IPS-20b (cell line): Measurements from ENCODE around the gene PAK6.

Source experiments
- H3K27ac ChIP-seq: one replicate; pipeline ENCODE4 v1.5.1; 2013; ENCODE audit warnings: low read length
- H3K27me3 ChIP-seq: 2 replicates; pipeline ENCODE4 v1.6.1; 2013; ENCODE audit warnings: mild to moderate bottlenecking, low read length, inconsistent platforms; ENCODE audit not compliant: insufficient read depth
- H3K36me3 ChIP-seq: 2 replicates; pipeline ENCODE4 v1.6.1; 2013; ENCODE audit warnings: low read depth, mild to moderate bottlenecking, inconsistent platforms, low read length, moderate library complexity; ENCODE audit not compliant: insufficient read depth
- H3K4me1 ChIP-seq: 2 replicates; pipeline ENCODE4 v1.6.1; 2013; ENCODE audit warnings: mild to moderate bottlenecking, control low read depth, inconsistent platforms, low read length, moderate library complexity; ENCODE audit not compliant: insufficient read depth
- H3K4me3 ChIP-seq: 2 replicates; pipeline ENCODE4 v1.5.1; 2013; ENCODE audit warnings: mild to moderate bottlenecking, low read length, inconsistent platforms
- H3K9ac ChIP-seq: 2 replicates; pipeline ENCODE4 v1.6.1; 2013; ENCODE audit warnings: low read depth, mild to moderate bottlenecking, inconsistent platforms, low read length, moderate library complexity
- H3K9me3 ChIP-seq: 2 replicates; pipeline ENCODE4 v1.6.1; 2013; ENCODE audit warnings: mild to moderate bottlenecking, low read depth, low read length, inconsistent platforms; ENCODE audit not compliant: insufficient read depth

PAK6 gene

DNA sequence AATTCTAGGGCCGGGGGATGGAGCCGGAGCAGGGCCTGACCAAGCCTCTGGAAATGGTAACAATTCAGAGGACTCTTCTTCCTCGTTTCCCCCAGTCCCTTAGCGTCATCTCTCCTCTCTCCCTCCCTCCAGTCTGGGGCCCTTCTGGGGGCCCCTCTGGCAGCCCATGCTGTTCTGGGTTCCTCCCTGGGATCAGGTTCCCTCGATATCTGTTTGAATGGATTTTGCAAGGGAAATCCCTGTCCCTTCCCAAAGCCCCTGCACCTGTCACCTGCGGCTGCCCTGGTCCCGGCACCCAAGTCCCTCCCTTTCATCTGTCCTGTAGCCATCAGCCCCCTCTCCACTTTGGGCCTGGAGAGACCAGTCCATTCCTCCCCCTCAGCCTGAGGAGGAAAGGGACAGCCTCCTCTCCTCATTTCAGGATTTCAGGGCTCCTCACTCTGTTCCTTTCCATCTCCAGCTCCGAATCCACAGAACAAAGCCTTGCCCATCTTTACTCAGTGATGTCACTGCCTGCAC is 70.5 kb downstream of the PAK6 start:
- Histone ChIP-seq H3K9ac (no peak overlapping the region), H3K9me3 (no peaks in the 10 kb centered on the region), H3K27ac (no peak overlapping the region), H3K36me3 (no peaks in the 10 kb centered on the region), H3K4me3 (no peak overlapping the region), H3K27me3 (peaks cover 17% of the 10 kb centered on the region), H3K4me1 (peaks cover 20% of the 10 kb centered on the region; the same call in 1 of the 2 replicates)

DNA sequence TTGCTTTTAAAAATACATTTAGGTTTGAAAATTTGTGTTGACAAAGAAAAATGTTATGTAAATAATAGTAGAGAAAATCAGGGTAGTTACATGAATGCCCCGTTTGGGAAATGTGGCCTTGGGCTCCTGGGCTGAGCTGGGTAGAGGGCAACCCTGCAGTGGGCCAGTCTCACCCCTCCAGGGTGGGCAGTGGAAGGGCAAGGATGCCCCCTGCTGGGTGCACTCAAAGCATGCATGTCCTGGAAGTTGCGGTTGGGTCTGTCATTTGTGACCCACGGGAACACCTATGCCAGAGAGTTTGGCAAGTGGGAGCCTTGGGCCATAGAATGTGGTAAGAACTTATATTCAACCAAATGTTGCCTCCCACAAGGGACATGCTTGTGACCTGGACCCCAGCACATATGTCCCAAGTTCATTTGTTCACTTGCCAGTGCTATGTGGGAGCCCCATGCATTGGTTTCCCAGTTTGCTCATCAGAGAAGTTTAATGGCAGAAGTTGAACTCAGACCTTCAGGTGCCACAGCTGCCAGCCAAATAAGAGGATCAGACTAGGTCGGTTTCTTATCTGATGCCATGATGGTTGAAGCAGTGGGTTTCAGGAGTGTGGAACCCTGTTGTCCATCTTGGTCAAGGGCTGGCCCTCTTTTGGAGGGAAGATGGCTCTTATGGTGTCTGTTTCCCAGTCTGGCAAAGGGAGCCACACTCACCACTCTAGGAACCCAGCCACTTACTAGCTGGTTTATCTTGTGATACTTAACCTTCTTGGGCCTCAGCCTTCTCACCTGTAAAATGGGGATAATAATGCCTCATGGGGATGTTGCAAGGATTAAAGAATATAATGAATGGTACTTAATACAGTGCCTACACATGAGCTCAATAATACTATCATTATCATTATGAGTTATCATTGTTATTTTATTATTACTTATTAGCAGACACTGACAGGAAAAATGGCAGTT is 71.4 kb downstream of the PAK6 start:
- Histone ChIP-seq H3K4me3 (no peak overlapping the region), H3K27me3 (peaks cover 19% of the 10 kb centered on the region), H3K4me1 (peaks cover 20% of the 10 kb centered on the region; the same call in 1 of the 2 replicates), H3K9ac (no peak overlapping the region), H3K27ac (no peak overlapping the region), H3K9me3 (no peaks in the 10 kb centered on the region), H3K36me3 (no peaks in the 10 kb centered on the region)

DNA sequence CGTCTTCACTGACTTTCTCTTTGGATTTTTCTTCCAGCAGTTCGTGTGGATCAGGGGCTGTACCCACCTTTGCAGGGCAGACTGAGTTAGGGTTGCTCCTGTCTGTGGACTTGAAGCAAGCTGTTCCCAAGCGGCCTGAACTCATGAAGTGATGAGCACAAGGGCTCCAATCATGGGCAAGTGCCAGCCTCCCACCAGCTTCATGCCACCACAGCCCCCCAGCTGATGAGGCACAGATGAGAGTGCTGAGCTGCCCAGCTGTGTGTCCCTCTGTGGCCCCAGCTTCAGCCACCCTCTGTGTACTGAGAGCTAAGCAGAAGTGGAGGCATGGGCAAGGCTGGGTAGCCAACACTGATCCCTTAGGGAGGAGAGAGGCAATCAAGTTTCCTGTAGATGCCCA is 72.1 kb downstream of the PAK6 start:
- H3K4me3 ChIP-seq, result no peak overlapping the region
- no peaks in the 10 kb centered on the region for H3K36me3 ChIP-seq
- H3K9ac ChIP-seq, result no peak overlapping the region
- no peaks in the 10 kb centered on the region for H3K9me3 ChIP-seq
- H3K27ac ChIP-seq, result no peak overlapping the region
- peaks cover 22% of the 10 kb centered on the region for H3K27me3 ChIP-seq
- peaks cover 20% of the 10 kb centered on the region; the same call in 1 of the 2 replicates for H3K4me1 ChIP-seq

DNA sequence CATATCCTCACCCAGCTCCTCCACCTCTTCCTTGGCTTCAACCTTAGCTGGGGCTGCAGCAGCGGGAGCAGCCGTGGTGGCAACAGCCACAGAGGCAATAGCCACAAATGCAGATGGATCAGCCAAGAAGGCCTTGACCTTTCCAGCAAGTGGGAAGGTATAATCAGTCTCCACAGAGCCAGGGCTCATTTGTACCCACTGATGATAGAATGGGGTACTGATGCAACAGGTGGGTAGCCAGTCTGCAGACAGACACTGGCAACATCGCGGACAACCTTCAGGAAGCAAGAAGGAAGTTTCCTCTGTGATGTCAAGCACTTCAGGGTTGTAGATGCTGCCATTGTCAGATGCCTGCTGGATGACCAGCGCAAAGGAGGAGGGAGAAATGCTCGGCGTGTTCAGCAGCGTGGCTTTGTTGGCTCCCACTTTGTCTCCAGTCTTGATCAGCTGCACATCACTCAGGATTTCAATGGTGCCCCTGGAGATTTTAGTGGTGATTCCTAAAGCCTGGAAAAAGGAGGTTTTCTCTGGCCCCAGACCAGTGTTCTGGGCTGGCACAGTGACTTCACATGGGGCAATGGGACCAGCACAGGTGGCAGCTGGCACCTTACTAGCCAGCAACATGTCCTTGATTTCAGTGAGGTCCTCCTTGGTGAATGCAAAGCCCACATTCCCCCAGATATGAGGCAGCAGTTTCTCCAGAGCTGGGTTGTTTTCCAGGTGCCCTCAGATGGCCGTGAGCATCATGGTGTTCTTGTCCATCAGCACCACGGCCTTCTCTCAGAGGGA is 73.7 kb downstream of the PAK6 start:
- peaks cover 22% of the 10 kb centered on the region for H3K27me3 ChIP-seq
- H3K4me1 ChIP-seq, result peaks cover 8% of the 10 kb centered on the region; the same call in 1 of the 2 replicates
- no peak overlapping the region for H3K4me3 ChIP-seq
- H3K27ac ChIP-seq, result no peak overlapping the region
- no peak overlapping the region for H3K9ac ChIP-seq
- no peaks in the 10 kb centered on the region for H3K9me3 ChIP-seq
- H3K36me3 ChIP-seq, result no peaks in the 10 kb centered on the region

DNA sequence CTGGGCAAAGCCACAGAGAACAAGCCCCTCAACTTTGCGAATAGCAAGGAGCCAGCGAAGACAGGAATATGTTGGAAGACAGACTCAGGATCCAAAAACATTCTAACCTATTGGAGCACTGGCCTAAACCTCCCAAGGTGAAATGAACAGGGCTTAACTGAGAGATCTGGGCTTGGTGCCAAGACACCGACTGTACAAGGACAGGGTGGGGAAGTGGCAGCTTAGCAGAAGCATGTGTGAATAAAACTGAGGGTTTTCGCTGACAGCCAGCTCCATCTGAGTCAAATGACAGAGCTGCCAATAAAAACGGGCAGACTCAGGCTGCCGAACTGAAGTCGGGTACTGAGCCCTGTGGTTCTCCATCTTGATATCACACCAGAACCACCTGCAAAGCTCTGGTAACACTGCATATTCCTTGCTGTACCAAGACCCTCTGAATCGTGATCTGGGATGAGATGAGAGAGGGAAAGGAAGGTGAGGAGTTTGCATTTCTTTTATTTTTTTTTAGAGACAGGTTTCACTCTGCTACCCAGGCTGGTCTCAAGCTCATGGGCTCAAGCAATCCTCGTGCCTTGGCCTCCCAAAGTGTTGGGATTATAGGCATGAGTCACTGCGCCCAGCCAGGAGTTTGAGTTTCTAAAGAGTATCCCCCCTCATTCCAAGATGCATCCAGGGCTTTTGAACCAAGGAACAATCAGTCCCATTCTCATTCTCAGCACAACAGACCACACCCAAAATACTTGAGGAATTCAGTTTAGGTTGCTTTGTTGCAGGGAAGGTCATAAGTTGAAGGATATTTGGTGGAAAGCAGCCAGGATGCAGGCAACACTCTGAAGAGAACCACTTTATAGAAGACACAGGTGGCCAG is 74.9 kb downstream of the PAK6 start:
- H3K27ac ChIP-seq, result no peak overlapping the region
- H3K4me3 ChIP-seq, result no peak overlapping the region
- H3K9ac ChIP-seq, result no peak overlapping the region
- peaks cover 22% of the 10 kb centered on the region for H3K27me3 ChIP-seq
- no peaks in the 10 kb centered on the region for H3K9me3 ChIP-seq
- peaks cover 5% of the 10 kb centered on the region; the same call in 1 of the 2 replicates for H3K4me1 ChIP-seq
- no peaks in the 10 kb centered on the region for H3K36me3 ChIP-seq

DNA sequence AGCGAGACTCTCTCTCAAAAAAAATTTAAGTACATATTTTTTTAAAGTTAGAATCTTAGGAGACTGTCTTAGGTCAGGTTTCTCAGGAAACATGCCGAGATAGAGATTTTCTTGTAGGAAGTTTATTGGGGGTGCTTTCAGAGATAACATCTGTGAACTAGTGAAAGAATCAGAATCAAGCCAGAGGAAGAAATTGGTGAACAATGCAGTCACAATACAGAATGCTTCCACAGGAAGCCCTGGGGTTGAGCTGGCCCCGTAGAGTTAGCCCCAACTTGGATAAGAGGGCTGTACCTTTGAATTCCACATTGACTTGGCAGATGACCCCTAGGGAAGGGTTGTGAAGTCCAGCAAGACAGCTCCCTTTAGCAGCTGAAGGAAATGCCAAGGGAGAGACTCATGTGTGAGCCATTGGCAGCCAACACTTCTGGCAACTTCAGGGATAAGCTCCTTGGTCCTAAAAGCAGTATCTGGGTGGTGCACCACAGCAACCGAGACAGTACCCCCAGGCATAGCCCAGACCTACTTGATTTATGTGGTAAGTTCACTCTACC is 75.9 kb downstream of the PAK6 start:
- Histone ChIP-seq H3K27me3 (peaks cover 17% of the 10 kb centered on the region), H3K36me3 (no peaks in the 10 kb centered on the region), H3K4me3 (no peak overlapping the region), H3K4me1 (peaks cover 1% of the 10 kb centered on the region; the same call in 1 of the 2 replicates), H3K27ac (no peak overlapping the region), H3K9ac (no peak overlapping the region), H3K9me3 (no peaks in the 10 kb centered on the region)

DNA sequence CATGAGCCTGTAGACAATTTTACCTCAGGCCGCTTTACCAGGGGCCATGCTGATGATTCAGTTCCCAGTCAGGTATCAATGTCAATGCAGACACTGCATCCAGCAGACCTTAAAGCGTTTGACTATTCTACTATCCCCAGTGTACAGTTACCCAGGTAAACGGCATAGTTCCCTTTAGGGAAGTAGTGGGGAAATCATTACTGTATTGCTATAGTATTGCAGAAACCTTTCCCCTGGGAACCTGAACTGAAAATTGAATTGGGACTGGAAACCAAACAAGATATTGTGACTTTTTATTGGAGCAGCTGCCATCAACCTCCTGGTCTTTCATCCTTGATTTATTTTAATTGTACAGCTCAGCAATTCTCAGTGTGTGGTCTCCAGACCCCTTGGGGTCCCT is 78.1 kb downstream of the PAK6 start:
- Histone ChIP-seq H3K4me3 (no peak overlapping the region), H3K9me3 (no peaks in the 10 kb centered on the region), H3K36me3 (no peaks in the 10 kb centered on the region), H3K27ac (no peak overlapping the region), H3K4me1 (peaks cover 4% of the 10 kb centered on the region), H3K9ac (no peak overlapping the region), H3K27me3 (peaks cover 16% of the 10 kb centered on the region)

DNA sequence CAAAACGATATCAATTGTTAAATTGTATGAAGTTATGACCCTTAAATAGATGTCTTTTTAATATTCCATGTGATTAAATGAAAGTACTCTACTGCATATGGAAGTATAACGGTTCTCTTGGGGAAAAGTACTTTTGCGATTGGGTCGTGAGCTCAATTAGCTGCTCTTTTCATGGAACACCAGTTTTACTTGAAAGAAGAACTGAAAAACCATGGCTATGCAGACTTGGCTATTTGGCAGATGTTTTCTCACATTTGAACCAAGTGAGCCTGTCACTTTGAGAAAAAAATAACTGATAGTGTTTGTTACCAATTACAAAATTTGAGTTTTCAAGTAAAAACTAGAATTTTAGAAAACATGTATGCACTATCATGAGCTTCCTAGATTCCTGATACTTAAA is 78.7 kb downstream of the PAK6 start:
- H3K9me3 ChIP-seq, result no peaks in the 10 kb centered on the region
- H3K4me3 ChIP-seq, result no peak overlapping the region
- peaks cover 9% of the 10 kb centered on the region for H3K4me1 ChIP-seq
- H3K36me3 ChIP-seq, result no peaks in the 10 kb centered on the region
- H3K27ac ChIP-seq, result no peak overlapping the region
- peaks cover 22% of the 10 kb centered on the region for H3K27me3 ChIP-seq
- no peak overlapping the region for H3K9ac ChIP-seq

DNA sequence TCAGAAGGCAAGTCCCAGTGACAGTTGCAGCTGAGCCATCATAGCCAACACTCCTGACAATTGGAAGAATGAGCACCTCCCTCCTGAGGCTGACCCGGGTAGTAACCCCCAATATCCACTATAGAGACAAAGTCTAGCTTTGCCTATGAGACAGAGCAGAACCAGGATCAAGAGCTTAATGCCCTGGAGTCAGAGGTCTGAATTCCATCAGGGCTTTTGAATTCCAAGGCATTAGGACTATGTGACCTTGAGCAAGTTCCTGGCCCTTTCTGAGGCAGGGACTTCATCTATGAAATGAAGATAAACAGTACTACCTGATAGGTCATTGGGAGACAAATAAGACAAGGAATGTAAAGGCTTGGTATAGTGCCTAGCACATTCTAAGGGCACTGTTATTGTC is 81.5 kb downstream of the PAK6 start:
- Histone ChIP-seq H3K27ac (no peak overlapping the region), H3K4me3 (no peak overlapping the region), H3K9me3 (no peaks in the 10 kb centered on the region), H3K4me1 (peaks cover 14% of the 10 kb centered on the region), H3K36me3 (no peaks in the 10 kb centered on the region), H3K9ac (no peak overlapping the region), H3K27me3 (peaks cover 35% of the 10 kb centered on the region)

DNA sequence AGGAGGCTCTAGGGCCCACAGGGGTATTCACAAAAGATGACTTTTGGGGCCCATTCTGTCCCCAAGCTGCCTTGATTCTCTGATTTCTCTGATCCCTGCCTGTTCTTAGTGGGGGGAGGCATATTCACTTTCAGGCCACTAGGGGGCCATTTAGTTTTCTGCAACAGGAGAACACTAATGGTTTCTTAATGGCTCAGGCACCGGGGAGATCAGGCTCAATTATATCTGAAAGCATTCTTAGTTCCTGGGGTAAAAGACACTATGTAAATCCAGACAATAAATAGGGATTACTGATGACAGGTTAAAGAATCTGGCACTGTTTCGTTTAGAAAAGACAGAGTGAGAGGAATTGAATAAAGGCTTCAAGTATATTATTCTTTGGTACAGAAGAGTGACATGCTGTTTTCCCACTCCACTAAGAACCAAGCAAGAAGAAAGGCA is 82.1 kb downstream of the PAK6 start:
- Histone ChIP-seq H3K4me3 (no peak overlapping the region), H3K4me1 (peaks cover 18% of the 10 kb centered on the region), H3K9ac (no peak overlapping the region), H3K27ac (no peak overlapping the region), H3K36me3 (no peaks in the 10 kb centered on the region), H3K27me3 (peaks cover 38% of the 10 kb centered on the region), H3K9me3 (no peaks in the 10 kb centered on the region)
